ENCODE results near the gene UCN3. TPM values are rescaled to one million over a fixed set of nuclear protein-coding genes. Genes with fewer than 3 reads are reported as not detected.

Gene UCN3
- total and polyA plus RNA-seq, 9 of the 15 experiments (the other 6 are each of a cell fraction or from before 2014, with no cell fraction given): not detected

- Histone ChIP-seq H2AFZ (ENCODE audit: low read depth, low read length) (peak overlapping the region; percentile 61), H3K9me3 (replicated peaks; ENCODE audit: control insufficient read depth, insufficient read depth, low read depth, low read length) (no peaks in the 10 kb centered on the region; the same call in 1 of the 2 replicates), H3K4me1 (replicated peaks in 1 of 2; ENCODE audit: control insufficient read depth in 2 of 2, insufficient read depth in 2 of 2, low read length in 2 of 2) (peaks cover 6 to 15% of the 10 kb centered on the region in 2 experiments; a peak in 4 of 5 replicates), H4K20me1 (replicated peaks; ENCODE audit: control insufficient read depth, insufficient read depth, low read length) (no peaks in the 10 kb centered on the region), H3K4me3 (no peak overlapping the region), H3K79me2 (ENCODE audit: control insufficient read depth, insufficient read depth, low read length) (no peaks in the 10 kb centered on the region), H3K36me3 (ENCODE audit: control insufficient read depth, insufficient read depth, low read length) (no peaks in the 10 kb centered on the region), H3K27me3 (ENCODE audit: control insufficient read depth in 2 of 2, insufficient read depth in 2 of 2, low read length in 2 of 2) (no peaks in the 10 kb centered on the region), H3K9ac (ENCODE audit: insufficient read depth in 1 of 2, low read depth in 2 of 2, low read length in 2 of 2) (no peak overlapping the region), H3K27ac (ENCODE audit: extremely low read depth, low read depth, low read length) (peak overlapping the region; percentile 38; the same call in 2 of the 3 replicates), H3K9me1 (ENCODE audit: control insufficient read depth, insufficient read depth, low read length) (no peaks in the 10 kb centered on the region), H3K4me2 (ENCODE audit: insufficient read depth, low read length) (peak overlapping the region; percentile 45)
- ATAC-seq: peak; percentile 89
- in situ Hi-C loops (cut with MboI) (no loop called here), intact Hi-C loops (cut with micrococcal nuclease) (no loop called here)
- BruUV-seq (replicated peaks): no TSS peak
- peak; percentile 63 for FAIRE-seq
- ChIA-PET POLR2A (no interaction called here), CTCF (ENCODE audit: low intra/inter-chr PET ratio) (no interaction called here)
- peak; percentile 41 to 72 (median 54) for DNase-seq (ENCODE audit: extremely low read depth in 1 of 4, low spot score in 3 of 4)
- 15% methylated on average over 10 of the region's 10 CpGs for WGBS (ENCODE audit: insufficient coverage, low coverage, missing lambda C conversion rate)
- TF ChIP-seq HDAC2 (IDR thresholded peaks at IDR 0.05) (0 out of 2 replicates have a peak, but pooled peaks have one; percentile 13), POU5F1 (IDR thresholded peaks at IDR 0.05; ENCODE audit: borderline replicate concordance, low read depth, low read length, partially characterized antibody) (no peak), POLR3A (IDR thresholded peaks at IDR 0.05; ENCODE audit: borderline replicate concordance, extremely low read depth, insufficient read depth, insufficient read length) (no peak), ZBTB5 (IDR thresholded peaks at IDR 0.05) (no peak), SAP30 (IDR thresholded peaks at IDR 0.05; ENCODE audit: borderline replicate concordance, insufficient read depth, low read depth, low read length, poor library complexity, severe bottlenecking) (no peak), GTF2F1 (IDR thresholded peaks at IDR 0.05; ENCODE audit: low read depth, low read length) (no peak), HMG20A (CRISPR knock-in tag; conservative IDR thresholded peaks at IDR 0.05) (no peak), FOXK2 (conservative IDR thresholded peaks at IDR 0.05 in 1 of 2, IDR thresholded peaks at IDR 0.05 in 1 of 2; ENCODE audit: low read depth in 2 of 2) (0 out of 4 replicates have a peak, but pooled peaks of 1 of the 2 experiments have one; percentile 23), ZNF717 (CRISPR knock-in tag; IDR thresholded peaks at IDR 0.05) (no peak), ZNF586 (CRISPR knock-in tag; conservative IDR thresholded peaks at IDR 0.05) (no peak), ZNF395 (CRISPR knock-in tag; IDR thresholded peaks at IDR 0.05) (peak; percentile 80), GABPB1 (CRISPR knock-in tag; IDR thresholded peaks at IDR 0.05) (peak; percentile 50; the same call in 1 of the 2 replicates), ZNF431 (CRISPR knock-in tag; IDR thresholded peaks at IDR 0.05) (peak; percentile 49; the same call in 1 of the 2 replicates), ARID1B (IDR thresholded peaks at IDR 0.05) (peak; percentile 65), SREBF1 (IDR thresholded peaks at IDR 0.05; ENCODE audit: borderline replicate concordance, low read depth, low read length) (no peak), MNT (conservative IDR thresholded peaks at IDR 0.05) (peak; percentile 84 to 89)
Observed at GRCh38 chr10:5317547-5318107, 47.1 kb upstream of the UCN3 start.
